ENCODE measurements around the gene ERP27.

DNA sequence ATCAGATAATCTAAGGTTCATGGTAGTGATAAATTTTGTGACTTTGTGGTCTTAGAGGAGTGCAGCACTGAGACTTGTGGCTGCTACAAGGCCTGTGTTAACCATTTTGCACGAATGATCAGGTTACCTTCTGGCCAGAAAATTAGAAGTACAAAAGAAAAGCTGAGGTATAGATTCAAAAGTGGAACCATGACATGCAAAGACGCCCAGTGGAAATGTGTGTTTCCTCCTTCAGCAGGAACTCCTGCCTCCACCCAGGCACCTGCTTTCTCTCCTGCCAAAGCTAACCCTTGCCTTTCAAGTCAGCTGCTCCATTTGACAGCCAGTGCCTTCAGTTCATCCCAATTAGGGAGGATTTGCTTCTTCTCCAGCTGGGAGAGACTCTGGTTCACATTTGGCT, 44.7 kb upstream of the ERP27 start:
- TF ChIP-seq POLR2A (IDR thresholded peaks at IDR 0.05): no peak
- TF ChIP-seq, protein P1, sequence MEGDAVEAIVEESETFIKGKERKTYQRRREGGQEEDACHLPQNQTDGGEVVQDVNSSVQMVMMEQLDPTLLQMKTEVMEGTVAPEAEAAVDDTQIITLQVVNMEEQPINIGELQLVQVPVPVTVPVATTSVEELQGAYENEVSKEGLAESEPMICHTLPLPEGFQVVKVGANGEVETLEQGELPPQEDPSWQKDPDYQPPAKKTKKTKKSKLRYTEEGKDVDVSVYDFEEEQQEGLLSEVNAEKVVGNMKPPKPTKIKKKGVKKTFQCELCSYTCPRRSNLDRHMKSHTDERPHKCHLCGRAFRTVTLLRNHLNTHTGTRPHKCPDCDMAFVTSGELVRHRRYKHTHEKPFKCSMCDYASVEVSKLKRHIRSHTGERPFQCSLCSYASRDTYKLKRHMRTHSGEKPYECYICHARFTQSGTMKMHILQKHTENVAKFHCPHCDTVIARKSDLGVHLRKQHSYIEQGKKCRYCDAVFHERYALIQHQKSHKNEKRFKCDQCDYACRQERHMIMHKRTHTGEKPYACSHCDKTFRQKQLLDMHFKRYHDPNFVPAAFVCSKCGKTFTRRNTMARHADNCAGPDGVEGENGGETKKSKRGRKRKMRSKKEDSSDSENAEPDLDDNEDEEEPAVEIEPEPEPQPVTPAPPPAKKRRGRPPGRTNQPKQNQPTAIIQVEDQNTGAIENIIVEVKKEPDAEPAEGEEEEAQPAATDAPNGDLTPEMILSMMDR (IDR thresholded peaks at IDR 0.05): no peak

Measured in body of pancreas (tissue), 4 donors.